NK-92 treated with Interleukin-12 subunit alpha and Interleukin-12 subunit beta, amount 100 ng/mL, for 24 hours (cell line): Measurements from ENCODE around the gene CYP2E1.
"Not testable (repeated sequence)": the region's sequence is repeated elsewhere in the genome, so short reads cannot be mapped to it uniquely, and the experiment has no call there.

Source experiments
- DNase-seq: peaks from one replicate; lab custom pipeline; 2025; lab: John Stamatoyannopoulos, UW

CYP2E1 gene

GRCh38 chr10:133526957-133527588 lies at the start of gene CYP2E1:
Gene CYP2E1 (plus strand): TSS chr10:133527363. CDS start chr10:133527396, 33 bp downstream.
- no peak for DNase-seq

- no peak for DNase-seq
Measured at GRCh38 chr10:133481086-133481643, 46.0 kb upstream of the CYP2E1 start.

- no peak for DNase-seq
Measured at GRCh38 chr10:133481657-133482056, 45.5 kb upstream of the CYP2E1 start.

GRCh38 chr10:133484818-133485217 lies 42.3 kb upstream of the CYP2E1 start:
- no peak for DNase-seq

- DNase-seq = no peak
Measured at GRCh38 chr10:133487085-133487484, 40.1 kb upstream of the CYP2E1 start.

- DNase-seq = no peak
Measured at GRCh38 chr10:133488354-133488753, 38.8 kb upstream of the CYP2E1 start.

- DNase-seq = no peak
Measured at GRCh38 chr10:133489816-133490588, 37.2 kb upstream of the CYP2E1 start.

- not testable (repeated sequence) for DNase-seq
Measured at GRCh38 chr10:133493562-133493961, 33.6 kb upstream of the CYP2E1 start.

- DNase-seq = not testable (repeated sequence)
Measured at GRCh38 chr10:133497363-133497762, 29.8 kb upstream of the CYP2E1 start.

GRCh38 chr10:133499176-133499575 lies 28.0 kb upstream of the CYP2E1 start:
- not testable (repeated sequence) for DNase-seq

GRCh38 chr10:133500897-133501296 lies 26.3 kb upstream of the CYP2E1 start:
- not testable (repeated sequence) for DNase-seq

GRCh38 chr10:133509700-133510099 lies 17.5 kb upstream of the CYP2E1 start:
- no peak for DNase-seq

GRCh38 chr10:133511408-133511807 lies 15.8 kb upstream of the CYP2E1 start:
- DNase-seq = no peak

GRCh38 chr10:133511907-133512528 lies 15.1 kb upstream of the CYP2E1 start:
- DNase-seq = no peak

GRCh38 chr10:133515471-133515870 lies 11.7 kb upstream of the CYP2E1 start:
- DNase-seq = no peak

- DNase-seq = no peak
Measured at GRCh38 chr10:133516057-133516456, 11.1 kb upstream of the CYP2E1 start.

- DNase-seq = not testable (repeated sequence)
Measured at GRCh38 chr10:133518517-133518916, 8.6 kb upstream of the CYP2E1 start.

GRCh38 chr10:133520193-133520738 lies 6.9 kb upstream of the CYP2E1 start:
- peak; percentile 56 for DNase-seq

GRCh38 chr10:133523631-133524203 lies 3.4 kb upstream of the CYP2E1 start:
- DNase-seq = no peak

GRCh38 chr10:133525444-133525843 lies 1.7 kb upstream of the CYP2E1 start:
- DNase-seq = no peak

- no peak for DNase-seq
Measured at GRCh38 chr10:133527771-133528271, 658 bp downstream of the CYP2E1 start.
